Nephron progenitor cell (in vitro differentiated cells): ENCODE measurements around the gene SAYSD1.

Experiments
- DNase-seq: peaks from one replicate; pipeline ENCODE4 v3.0.0; 2021
- H3K27ac Mint-ChIP-seq: 2 replicates; pipeline ENCODE4 v1.8.0; 2021; ENCODE audit warnings: mild to moderate bottlenecking, moderate library complexity, mixed read lengths
- H3K27me3 Mint-ChIP-seq: 2 replicates; pipeline ENCODE4 v1.8.0; 2021; ENCODE audit warnings: mild to moderate bottlenecking, low read depth, mixed read lengths; ENCODE audit not compliant: poor library complexity
- H3K36me3 Mint-ChIP-seq: 2 replicates; pipeline ENCODE4 v1.8.0; 2021; ENCODE audit warnings: low read depth, mixed read lengths
- H3K4me1 Mint-ChIP-seq: 2 replicates; pipeline ENCODE4 v1.8.0; 2021; ENCODE audit warnings: mixed read lengths
- H3K4me3 Mint-ChIP-seq: 2 replicates; pipeline ENCODE4 v1.8.0; 2021; ENCODE audit warnings: mild to moderate bottlenecking, moderate library complexity, mixed read lengths
- H3K9me3 Mint-ChIP-seq: 2 replicates; pipeline ENCODE4 v1.8.0; 2021; ENCODE audit warnings: mild to moderate bottlenecking, moderate library complexity, mixed read lengths
- CTCF ChIP-seq: fragments of 200-600 bp; sonication (generic); IDR thresholded peaks from 2 replicates; pipeline ENCODE4 v1.5.0; 2021; ENCODE audit warnings: antibody characterized with exemption

The SAYSD1 gene

GRCh38 chr6:39086711-39087110, 28.3 kb downstream of the SAYSD1 start:
- no peak overlapping the region for H3K27ac Mint-ChIP-seq
- peaks cover 40% of the 10 kb centered on the region for H3K27me3 Mint-ChIP-seq
- DNase-seq: no peak
- no peak for TF ChIP-seq CTCF
- no peak overlapping the region for H3K4me3 Mint-ChIP-seq
- no peaks in the 10 kb centered on the region for H3K4me1 Mint-ChIP-seq
- no peaks in the 10 kb centered on the region for H3K36me3 Mint-ChIP-seq
- H3K9me3 Mint-ChIP-seq: no peaks in the 10 kb centered on the region

- Mint-ChIP-seq H3K4me1 (no peaks in the 10 kb centered on the region), H3K4me3 (no peak overlapping the region), H3K9me3 (no peaks in the 10 kb centered on the region), H3K36me3 (no peaks in the 10 kb centered on the region), H3K27ac (no peak overlapping the region), H3K27me3 (peaks cover 43% of the 10 kb centered on the region)
- no peak for TF ChIP-seq CTCF
- DNase-seq: no peak
These were observed 28.7 kb downstream of the SAYSD1 start for GRCh38 chr6:39086294-39086693.

GRCh38 chr6:39085129-39085797, 29.7 kb downstream of the SAYSD1 start:
- no peak for DNase-seq
- no peak overlapping the region for H3K27ac Mint-ChIP-seq
- H3K36me3 Mint-ChIP-seq: no peaks in the 10 kb centered on the region
- H3K4me1 Mint-ChIP-seq: no peaks in the 10 kb centered on the region
- no peak for TF ChIP-seq CTCF
- H3K4me3 Mint-ChIP-seq: no peak overlapping the region
- H3K9me3 Mint-ChIP-seq: no peaks in the 10 kb centered on the region
- H3K27me3 Mint-ChIP-seq: peaks cover 43% of the 10 kb centered on the region

- no peak overlapping the region for H3K27ac Mint-ChIP-seq
- no peak for DNase-seq
- no peaks in the 10 kb centered on the region for H3K36me3 Mint-ChIP-seq
- H3K27me3 Mint-ChIP-seq: peaks cover 45% of the 10 kb centered on the region
- no peak overlapping the region for H3K4me3 Mint-ChIP-seq
- TF ChIP-seq CTCF: no peak
- no peaks in the 10 kb centered on the region for H3K9me3 Mint-ChIP-seq
- no peaks in the 10 kb centered on the region for H3K4me1 Mint-ChIP-seq
These were observed 30.5 kb downstream of the SAYSD1 start for GRCh38 chr6:39084506-39084905.

GRCh38 chr6:39083231-39083634, 31.8 kb downstream of the SAYSD1 start:
- peaks cover 41% of the 10 kb centered on the region for H3K27me3 Mint-ChIP-seq
- no peak overlapping the region for H3K27ac Mint-ChIP-seq
- no peak for TF ChIP-seq CTCF
- DNase-seq: no peak
- H3K4me3 Mint-ChIP-seq: no peak overlapping the region
- no peaks in the 10 kb centered on the region for H3K4me1 Mint-ChIP-seq
- H3K9me3 Mint-ChIP-seq: no peaks in the 10 kb centered on the region
- H3K36me3 Mint-ChIP-seq: no peaks in the 10 kb centered on the region

- no peak for DNase-seq
- no peak for TF ChIP-seq CTCF
- H3K36me3 Mint-ChIP-seq: no peaks in the 10 kb centered on the region
- no peaks in the 10 kb centered on the region for H3K9me3 Mint-ChIP-seq
- H3K27ac Mint-ChIP-seq: no peak overlapping the region
- no peak overlapping the region for H3K4me3 Mint-ChIP-seq
- H3K27me3 Mint-ChIP-seq: peaks cover 31% of the 10 kb centered on the region
- no peaks in the 10 kb centered on the region for H3K4me1 Mint-ChIP-seq
These were observed 32.7 kb downstream of the SAYSD1 start for GRCh38 chr6:39082310-39082709.
